Amniotic stem cell (primary cell): ENCODE measurements around the gene DIPK1A.

ENCODE experiments used
- DNase-seq: peaks from one replicate; lab custom pipeline; 2025; lab: John Stamatoyannopoulos, UW

DIPK1A gene

GRCh38 chr1:92961131-92961895 lies at the start of gene DIPK1A:
Gene DIPK1A (minus strand): TSS chr1:92961462. CDS start chr1:92961429, 33 bp downstream.
- peak; percentile 11 for DNase-seq

DNA sequence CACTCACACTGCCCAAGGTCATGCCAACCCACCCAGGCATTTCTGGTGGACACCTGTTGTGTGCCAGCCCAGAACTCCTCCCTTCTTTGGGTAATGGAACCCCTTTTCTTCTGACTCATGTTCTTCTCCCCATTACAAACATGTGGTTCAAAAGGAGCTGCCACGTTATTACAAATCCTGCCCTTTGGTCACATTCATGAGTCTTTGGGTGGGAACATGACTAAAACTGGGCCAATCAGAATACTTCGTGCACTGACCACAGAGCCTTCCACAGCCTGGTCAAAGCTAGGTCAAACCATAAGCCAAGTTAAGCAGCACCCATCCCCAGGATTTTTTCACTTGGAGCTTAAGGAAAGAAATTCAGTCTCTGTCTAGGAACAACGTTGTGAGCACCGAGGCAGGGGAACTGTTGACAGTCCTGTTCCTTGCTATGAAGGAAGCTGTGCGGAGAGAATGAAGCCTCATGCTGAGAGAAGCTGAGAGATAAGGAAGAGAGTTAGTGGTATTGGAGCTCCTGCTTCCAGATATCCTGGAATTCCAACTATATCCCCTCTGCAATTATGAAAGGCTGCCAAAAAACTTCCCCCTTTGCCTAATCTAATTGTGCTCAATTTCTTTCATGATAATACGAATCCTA lies 46.8 kb upstream of the DIPK1A start:
- no peak for DNase-seq

- no peak for DNase-seq
Observed at GRCh38 chr1:93005252-93005598, 44.0 kb upstream of the DIPK1A start.

DNA sequence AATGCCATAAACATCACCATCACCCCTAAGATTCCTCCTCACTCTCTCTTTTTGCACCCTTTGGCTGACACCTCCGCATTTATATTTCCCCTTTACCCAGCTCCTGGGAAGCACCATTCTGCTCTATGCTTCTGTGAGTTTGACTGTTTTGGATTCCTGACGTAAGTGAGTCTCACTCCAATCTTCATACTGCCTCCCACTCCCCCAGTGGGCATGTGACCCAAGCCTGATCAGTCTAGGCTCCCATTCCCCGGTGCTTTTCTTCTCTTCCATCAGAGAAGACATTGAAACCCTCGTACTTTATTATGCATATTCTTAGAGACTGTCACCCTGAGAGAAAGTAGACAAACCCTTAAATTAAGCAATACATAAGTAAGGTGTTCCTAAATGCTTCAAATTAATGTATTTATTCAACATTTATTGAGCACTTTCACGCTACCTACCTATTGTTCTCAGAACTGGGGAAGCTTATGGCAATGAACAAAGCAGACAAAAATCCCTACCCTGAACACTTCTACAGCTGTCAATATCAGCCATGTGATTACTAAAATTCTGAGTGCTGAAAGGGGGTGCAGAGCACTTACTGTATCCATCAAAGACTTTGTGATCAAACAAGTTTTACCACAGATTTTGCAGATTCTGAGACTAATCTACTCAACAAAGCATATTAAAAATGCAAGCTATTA lies 43.4 kb upstream of the DIPK1A start:
- DNase-seq: no peak

DNA sequence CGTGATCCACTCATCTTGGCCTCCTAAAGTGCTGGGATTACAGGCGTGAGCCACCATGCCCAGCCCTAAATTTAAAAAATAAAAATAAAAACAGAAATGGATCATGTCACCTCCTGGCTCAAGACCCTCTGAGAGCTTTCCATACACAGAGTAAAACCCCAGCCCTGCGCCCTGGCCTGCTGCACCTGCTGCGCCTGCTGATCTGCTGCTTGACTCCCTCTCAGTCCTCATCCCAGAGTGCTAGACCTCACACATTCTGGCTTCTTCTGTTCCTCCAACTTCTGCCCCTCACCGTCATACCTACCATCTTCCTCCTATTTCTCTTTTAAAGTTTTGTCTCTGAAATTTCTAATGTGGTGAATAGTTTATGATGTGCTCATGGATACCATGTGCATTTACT lies 42.7 kb upstream of the DIPK1A start:
- DNase-seq: no peak

GRCh38 chr1:93002781-93003180 lies 41.5 kb upstream of the DIPK1A start:
- DNase-seq: no peak

DNA sequence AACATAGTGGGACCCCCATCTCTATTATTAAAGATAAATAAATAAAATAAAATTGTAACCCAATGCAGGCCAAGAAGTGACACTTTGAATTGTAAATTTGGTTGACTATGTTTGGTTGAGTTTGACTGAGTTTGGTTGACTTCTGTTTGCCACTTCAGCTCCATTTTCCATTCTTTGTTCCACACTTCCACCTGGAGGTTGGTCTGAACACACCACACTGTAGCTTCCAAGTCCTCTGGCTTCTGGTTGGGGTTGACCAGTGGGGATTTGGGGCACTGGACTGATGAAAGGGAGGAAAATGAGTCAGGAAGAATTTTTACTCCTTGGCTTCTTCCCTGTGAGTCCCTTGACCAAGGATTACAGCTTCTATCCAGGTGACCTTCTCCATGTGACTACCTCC lies 40.6 kb upstream of the DIPK1A start:
- DNase-seq: no peak

GRCh38 chr1:93000751-93001175 lies 39.5 kb upstream of the DIPK1A start:
- DNase-seq: no peak

DNA sequence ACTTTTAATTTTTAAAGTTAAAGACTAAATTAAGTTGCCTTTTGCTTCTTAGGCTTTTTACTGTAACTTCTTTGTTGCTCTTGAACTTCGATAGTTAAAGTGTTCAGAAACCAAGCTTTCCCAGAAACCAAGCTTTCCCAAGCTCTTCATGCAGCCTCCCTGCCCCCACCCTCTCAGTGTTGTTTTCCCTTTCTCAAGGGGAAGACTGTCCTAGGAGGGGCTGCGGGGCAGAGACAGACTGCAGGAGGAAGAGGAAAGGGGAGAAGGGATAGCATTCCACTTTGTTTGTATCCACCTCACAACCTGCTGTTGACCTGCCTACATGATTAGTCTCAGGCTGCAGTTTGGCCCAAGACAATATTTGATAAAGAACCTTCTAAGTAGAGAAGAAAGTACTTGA lies 39.0 kb upstream of the DIPK1A start:
- DNase-seq: no peak

DNA sequence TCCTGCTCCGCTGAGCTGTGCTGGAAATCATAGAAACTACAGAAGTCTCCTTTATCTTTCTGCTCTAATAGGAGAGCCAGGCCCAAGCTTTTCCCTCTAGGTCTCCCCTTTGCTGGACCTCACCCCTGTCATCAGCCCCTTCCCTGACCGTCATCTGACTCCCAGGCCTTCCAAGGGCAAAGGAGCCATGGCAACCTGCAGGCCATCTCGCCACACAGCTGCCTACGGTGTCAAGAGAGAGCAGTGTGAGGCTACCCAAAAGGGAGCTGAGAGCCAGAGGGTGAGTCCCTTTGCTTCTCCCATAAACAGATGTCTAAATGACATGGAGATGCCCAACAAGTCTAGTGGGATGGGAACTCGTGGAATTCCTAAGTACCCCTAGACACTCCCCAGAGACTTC lies 37.6 kb upstream of the DIPK1A start:
- no peak for DNase-seq

- DNase-seq: no peak
Observed at GRCh38 chr1:92995441-92996430, 34.5 kb upstream of the DIPK1A start.

- DNase-seq: peak; percentile 66
Observed at GRCh38 chr1:92994105-92994712, 32.9 kb upstream of the DIPK1A start.

- no peak for DNase-seq
Observed at GRCh38 chr1:92993581-92993980, 32.3 kb upstream of the DIPK1A start.

DNA sequence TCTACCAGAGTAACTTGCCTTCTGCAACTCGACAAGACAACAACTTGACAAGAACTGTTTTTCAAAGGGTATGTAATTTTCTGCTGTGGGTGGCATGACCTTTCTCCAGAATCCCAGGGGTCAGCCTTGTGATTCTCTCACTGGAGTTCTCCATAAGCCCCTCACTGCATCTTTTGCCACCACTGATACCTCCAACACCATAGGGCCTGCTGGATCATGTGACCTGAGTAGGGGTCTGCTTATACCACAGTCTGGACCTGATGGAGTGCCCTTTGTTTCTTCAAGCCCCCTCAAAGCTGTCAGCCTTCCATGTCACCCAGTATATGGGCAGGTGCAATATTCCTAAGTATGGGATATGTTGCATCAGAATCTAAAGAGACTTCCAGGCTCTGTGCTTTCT lies 31.6 kb upstream of the DIPK1A start:
- DNase-seq: no peak

DNA sequence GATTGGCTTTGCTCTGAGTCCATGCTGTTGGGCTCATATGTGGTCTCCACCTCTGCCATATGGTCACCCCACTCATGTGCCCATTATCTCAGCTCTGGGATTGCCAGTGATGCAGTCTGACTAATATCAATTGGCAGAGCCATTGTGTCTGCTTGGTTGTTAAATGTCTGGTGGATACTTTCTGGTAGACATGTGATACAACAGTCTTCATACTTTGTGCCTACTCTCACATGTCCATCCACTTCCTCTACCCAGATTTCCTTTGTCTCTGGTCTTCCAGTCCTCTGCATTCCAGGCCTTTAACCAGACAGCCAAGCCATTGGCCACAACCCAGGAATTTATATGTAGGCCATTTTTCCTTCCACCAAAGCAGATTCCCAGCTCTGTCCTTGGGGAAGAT lies 30.8 kb upstream of the DIPK1A start:
- DNase-seq: no peak

GRCh38 chr1:92990828-92991227 lies 29.6 kb upstream of the DIPK1A start:
- no peak for DNase-seq

DNA sequence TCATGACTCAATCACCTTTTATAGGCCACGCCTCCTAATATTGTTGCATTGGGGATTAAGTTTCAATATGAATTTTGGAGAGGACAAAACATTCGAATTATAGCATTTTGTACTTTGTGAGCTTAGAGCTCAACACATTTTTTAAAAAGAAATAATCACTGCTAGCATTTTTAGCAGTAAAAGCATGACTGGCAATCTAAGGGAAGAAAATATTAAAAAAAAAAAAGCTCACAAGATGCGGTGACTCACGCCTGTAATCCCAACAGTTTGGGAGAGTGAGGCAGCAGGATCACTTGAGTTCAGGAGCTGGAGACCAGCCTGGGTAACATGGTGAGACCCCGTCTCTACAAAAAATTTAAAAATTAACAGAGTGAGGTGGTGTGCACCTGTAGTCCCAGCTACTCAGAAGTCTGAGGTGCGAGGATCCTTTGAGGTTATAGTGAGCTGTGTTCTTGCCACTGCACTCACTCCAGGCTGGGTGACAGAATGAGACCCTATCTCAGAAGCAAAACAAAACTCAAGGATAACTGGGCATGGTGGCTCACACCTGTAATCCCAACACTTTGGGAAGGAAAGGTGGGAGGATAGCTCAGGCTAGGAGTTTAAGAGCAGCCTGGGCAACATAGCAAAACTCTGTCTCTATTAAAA lies 28.8 kb upstream of the DIPK1A start:
- peak; percentile 13 for DNase-seq

- DNase-seq: no peak
Observed at GRCh38 chr1:92989253-92989652, 28.0 kb upstream of the DIPK1A start.

DNA sequence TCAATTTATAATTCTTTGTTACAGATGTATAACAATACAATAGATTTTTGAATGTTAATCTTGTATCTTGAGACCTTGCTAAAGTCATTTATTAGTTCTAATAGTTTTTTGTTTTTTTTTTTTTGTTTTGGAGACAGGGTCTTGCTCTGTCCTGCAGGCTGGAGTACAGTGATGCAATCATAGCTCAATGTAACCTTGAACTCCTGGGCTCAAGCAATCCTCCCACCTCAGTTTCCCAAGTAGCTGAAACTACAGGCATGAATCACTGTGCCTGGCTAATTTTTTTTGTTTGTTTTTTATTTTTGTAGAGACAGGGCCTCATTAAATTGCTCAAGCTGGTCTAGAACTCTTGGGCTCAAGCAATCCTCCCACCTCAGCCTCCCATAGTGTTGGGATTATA lies 26.2 kb upstream of the DIPK1A start:
- no peak for DNase-seq

DNA sequence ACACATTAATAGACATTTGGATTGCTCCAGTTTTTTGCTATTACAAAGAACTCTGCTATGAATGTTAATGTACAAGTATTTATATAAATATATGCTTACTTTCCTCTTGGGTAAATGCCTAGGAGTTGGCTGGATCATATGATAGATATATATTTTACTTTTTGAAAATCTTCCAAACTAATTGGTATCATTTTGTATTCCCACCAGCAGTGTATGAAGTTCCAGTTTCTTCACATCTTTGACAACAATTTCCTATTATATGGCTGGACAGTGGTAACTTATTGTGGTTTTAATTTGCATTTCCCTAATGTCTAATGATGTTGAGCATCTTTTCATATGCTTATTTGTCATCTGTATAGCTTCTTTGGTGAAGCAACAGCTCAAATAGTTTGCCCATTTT lies 23.8 kb upstream of the DIPK1A start:
- DNase-seq: no peak
